GM19397 (cell line): ENCODE data around the gene POLDIP2.

Source experiments
- ATAC-seq: cut with Tn5 transposase; IDR thresholded peaks from one replicate; pipeline ENCODE4 v1.9.1; 2021; ENCODE audit warnings: mild to moderate bottlenecking, moderate library complexity; ENCODE audit not compliant: unreplicated experiment

Gene POLDIP2

DNA sequence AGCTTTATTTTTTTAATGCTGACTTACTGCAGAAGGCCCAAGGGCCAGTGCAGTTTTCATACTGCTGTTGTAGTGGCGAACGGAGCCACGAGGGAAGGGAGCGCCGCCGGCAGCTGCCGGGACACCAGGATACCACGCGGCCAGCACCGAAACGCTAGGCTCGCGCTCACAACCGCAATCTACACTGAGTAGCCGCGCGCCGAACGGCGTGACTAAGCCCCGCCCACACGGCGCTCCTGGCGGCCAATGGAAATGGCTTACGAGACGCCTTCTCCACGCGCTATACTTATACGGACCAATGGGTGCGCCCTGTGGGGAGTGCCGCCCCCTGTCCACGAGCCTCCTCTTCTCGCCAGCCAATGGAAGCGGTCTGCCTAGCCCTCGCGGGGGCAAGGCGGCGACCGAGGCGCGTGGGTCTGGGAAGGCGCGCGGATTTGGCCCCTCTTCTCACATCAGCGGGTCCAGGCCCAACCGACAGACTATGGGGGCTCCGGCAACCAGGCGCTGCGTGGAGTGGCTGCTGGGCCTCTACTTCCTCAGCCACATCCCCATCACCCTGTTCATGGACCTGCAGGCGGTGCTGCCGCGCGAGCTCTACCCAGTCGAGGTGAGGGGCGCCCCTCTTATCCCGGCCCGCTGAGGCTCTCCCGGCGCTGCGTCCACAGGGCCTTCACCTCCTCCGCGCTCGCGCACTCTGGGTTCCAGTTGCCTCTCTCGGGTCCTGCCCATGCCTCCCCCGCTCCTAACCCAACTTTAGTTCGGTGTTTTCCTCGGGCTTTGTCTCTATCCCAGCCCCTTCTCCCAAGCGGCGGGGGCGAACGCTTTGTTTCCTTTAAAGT lies 38.3 kb downstream of the POLDIP2 start, which contains the start of gene TMEM97:
TSS of gene TMEM97 (plus strand) at position 442 of the 839 bp plus-strand sequence. CDS start at position 482, 40 bp downstream.
- peak; percentile 93 for ATAC-seq

DNA sequence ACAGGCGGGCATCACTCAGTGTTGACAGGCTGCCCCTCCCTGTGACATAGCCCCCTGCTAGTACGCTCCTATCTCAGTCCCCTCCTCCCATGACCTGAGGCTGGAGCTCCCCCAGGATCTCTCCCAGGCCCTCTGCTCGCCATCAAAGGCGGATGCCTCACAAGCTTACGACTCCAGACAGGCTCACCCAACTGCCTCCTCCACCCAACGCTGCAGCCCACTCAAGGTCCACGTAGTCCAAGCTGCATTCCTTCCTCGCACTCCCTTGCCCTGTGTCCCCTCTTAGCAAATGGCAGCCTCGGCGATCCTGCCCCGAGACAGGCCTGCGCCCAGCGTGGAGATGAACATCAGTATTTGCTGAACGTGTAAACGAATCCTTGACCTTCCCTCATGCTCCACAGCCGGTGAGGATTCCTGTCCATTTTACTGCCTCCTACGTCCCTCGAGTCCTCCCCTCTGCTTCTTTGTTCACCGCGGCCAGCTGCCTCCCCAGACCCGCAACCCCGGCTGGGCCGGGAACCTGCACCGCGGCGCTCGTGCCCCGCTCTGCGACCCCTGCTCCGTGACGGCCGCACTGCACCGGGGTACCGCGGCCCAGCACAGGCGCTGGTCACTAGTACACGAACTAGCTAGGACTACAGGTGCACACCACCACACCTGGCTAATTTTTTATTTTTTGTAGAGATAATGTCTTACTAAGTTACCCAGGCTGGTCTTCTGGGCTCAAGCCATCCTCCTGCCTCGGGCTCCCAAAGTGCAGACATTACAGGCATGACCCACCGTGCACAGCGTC lies 39.2 kb downstream of the POLDIP2 start:
- ATAC-seq, result peak; percentile 16

DNA sequence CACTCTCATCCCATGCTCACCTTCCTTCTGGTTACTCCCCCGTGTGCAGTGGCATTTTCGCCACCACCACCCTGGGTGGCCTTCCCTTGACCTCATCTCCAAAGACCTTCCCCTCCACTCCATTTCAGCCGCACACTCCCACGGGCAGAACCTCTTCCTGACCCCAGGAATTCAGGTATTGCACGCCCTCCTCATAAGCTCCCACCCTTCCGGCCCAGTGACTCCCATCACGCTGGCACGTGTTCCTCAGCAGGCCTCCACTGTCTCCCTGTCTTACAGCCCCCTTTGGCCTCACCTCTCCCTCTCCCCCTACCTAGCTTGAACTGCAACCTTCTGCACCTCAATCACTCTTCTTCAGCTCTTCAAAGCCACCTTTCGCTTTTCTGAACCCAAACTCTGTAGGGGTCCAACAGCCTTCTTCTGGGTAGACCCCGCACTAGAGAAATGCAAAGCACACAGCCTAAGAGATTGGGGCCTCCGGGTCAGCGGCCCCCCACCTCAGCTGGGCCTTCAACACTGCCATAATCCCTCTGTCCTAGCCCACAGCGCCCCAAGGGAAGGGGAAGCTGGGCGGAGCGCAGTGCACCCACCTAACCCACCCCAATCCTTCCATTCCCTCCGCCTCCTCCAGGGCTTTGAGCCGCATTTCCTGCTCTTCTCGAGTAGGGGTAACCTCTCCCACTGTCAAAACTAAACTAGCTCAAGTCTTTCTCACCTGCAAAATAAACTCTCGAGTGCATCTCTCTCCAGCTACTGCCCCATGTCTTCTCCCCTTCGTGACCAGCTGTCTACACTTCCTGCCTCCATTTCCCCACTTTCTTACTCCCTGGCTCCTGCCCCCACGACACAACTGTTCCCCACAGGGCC lies 40.0 kb downstream of the POLDIP2 start:
- ATAC-seq, result no peak

DNA sequence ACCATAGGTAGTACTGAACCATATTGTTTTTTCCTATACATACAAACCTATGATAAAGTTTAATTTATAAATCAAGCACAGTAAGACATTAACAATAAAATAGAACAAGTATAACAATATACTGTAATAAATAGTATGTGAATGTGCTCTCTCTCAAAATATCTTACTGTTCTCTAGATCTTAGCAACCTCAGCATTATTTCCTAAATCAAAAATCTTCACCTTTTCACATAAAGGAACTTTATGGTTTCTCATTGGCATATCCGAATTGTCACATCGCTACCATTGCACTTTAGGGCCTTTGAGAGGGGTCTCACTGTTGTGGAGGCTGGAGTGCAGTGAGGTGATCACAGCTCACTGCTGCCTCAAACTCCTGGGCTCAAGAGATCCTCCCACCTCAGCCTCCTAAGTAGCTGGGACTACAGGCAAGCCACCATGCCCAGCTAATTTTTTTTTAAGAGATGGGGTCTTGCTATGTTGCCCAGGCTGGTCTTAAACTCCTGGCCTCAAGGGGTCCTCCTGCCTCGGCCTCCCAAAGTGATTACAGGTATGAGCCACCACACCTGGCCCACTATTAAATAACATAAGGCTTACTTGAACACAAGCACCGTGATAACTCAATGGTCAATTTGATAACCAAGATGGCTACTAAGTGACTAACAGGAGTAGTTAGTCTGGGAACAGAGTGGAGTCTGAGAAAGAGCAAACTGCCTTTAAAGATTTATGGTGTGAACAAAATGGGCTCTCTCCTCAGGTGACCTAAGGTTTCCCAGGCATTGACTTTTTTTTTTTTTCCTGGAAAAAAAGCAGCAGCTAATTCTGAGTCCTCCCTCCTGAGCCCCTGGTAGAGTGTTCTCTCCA lies 41.3 kb downstream of the POLDIP2 start:
- ATAC-seq, result no peak

DNA sequence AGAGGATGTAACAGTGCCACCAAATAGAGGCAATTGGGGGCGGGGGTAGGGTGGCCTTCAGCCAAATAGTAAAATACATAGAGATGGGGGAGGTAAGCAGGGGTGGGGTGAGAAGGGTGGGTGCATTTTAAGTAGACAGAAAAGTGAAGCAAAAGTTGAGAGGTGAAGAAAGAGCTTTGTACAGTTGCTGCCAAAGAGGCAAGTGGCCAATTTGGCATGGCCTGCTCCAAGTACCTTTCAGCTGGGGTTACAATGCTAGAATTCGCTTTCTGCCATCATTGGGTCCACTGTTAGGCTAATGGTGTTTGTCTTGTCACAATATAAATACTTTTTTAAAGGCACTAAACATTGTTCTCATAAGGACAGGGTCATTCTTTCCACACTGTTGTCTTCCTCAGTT lies 43.5 kb downstream of the POLDIP2 start:
- ATAC-seq, result no peak

DNA sequence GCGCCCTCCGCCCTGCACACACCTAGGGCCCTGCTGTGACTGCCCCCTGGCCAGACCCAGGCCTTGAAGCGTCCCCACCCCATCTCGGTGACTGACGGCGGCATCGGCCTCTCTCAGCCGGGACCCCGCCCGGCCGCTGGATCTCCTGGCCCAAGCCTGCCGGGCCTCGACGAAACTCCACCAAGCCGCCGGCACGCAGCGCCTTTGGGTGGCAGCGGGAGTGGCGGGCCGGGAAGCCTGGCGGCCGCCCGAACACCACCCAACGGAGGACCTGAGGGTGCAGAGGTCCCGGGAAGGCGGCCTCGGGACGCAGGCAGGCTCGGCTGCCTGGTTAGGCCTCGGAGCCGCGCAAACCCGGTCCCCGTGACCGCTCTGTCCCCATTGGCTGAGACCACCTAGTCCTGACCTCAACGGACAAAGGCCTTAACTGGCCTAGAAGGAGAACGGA lies 50.3 kb downstream of the POLDIP2 start:
- ATAC-seq, result no peak

DNA sequence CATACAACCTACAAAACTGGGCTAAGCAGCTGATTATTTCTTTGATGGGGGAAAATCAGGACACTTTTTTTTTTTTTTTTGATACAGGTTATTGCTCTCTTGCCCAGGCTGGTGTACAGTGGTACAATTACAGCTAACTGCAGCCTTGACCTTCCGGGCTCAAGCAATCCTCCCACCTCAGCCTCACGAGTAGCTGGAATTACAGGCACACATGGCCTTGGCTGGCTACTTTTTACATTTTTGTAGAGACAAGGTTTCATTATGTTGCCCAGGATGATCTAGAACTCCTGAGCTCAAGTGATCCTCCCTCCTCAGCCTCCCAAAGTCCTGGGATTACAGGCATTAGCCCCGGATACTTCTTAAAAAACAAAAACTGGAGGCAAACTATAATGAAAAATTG lies 58.9 kb downstream of the POLDIP2 start:
- no peak for ATAC-seq
